GM23248 (cell line): ENCODE data around the gene CTXN3. TPM values are rescaled to one million over a fixed set of nuclear protein-coding genes. Genes with fewer than 3 reads are reported as not detected.

Experiments
- DNase-seq: peaks from one replicate; pipeline ENCODE4 v3.0.0-alpha.2; 2015
- H2AFZ ChIP-seq: fragments of 200-600 bp; sonication (generic); 2 replicates; pipeline ENCODE4 v1.6.1; 2016; ENCODE audit warnings: antibody characterized with exemption
- H3F3A ChIP-seq: fragments of 200-600 bp; sonication (generic); 2 replicates; pipeline ENCODE4 v1.6.1; 2016; ENCODE audit warnings: mild to moderate bottlenecking, antibody characterized with exemption, mixed run types; ENCODE audit not compliant: insufficient read depth
- H3K27ac ChIP-seq: fragments of 200-600 bp; sonication (generic); 2 replicates; pipeline ENCODE4 v1.5.1; 2016; ENCODE audit warnings: mild to moderate bottlenecking
- H3K27me3 ChIP-seq: fragments of 200-600 bp; sonication (generic); replicated peaks from 2 replicates; pipeline ENCODE4 v1.6.1; 2016; ENCODE audit warnings: mild to moderate bottlenecking; ENCODE audit not compliant: insufficient read depth
- H3K36me3 ChIP-seq: fragments of 200-600 bp; sonication (generic); 2 replicates; pipeline ENCODE4 v1.6.1; 2016; ENCODE audit warnings: low read depth, mild to moderate bottlenecking
- H3K4me1 ChIP-seq: fragments of 200-600 bp; sonication (generic); 2 replicates; pipeline ENCODE4 v1.6.1; 2016; ENCODE audit warnings: mild to moderate bottlenecking; ENCODE audit not compliant: insufficient read depth
- H3K4me2 ChIP-seq: fragments of 200-600 bp; sonication (generic); one replicate; pipeline ENCODE4 v1.6.1; 2016; ENCODE audit warnings: mild to moderate bottlenecking; ENCODE audit not compliant: unreplicated experiment
- H3K4me3 ChIP-seq: fragments of 200-600 bp; sonication (generic); 2 replicates; pipeline ENCODE4 v1.5.1; 2016; ENCODE audit warnings: mild to moderate bottlenecking
- H3K79me2 ChIP-seq: fragments of 200-600 bp; sonication (generic); 2 replicates; pipeline ENCODE4 v1.6.1; 2016; ENCODE audit warnings: mild to moderate bottlenecking; ENCODE audit not compliant: insufficient read depth
- H3K9ac ChIP-seq: fragments of 200-600 bp; sonication (generic); 2 replicates; pipeline ENCODE4 v1.6.1; 2016; ENCODE audit warnings: mild to moderate bottlenecking
- H3K9me2 ChIP-seq: fragments of 200-600 bp; sonication (generic); 2 replicates; pipeline ENCODE4 v1.6.1; 2016; ENCODE audit warnings: mixed run types, mild to moderate bottlenecking, moderate library complexity; ENCODE audit not compliant: insufficient read depth
- H3K9me3 ChIP-seq: fragments of 200-600 bp; sonication (generic); one replicate; pipeline ENCODE4 v1.6.1; 2017; ENCODE audit warnings: low read depth
- H4K20me1 ChIP-seq: fragments of 200-600 bp; sonication (generic); 2 replicates; pipeline ENCODE4 v1.6.0; 2016; ENCODE audit not compliant: insufficient read depth
- EZH2 ChIP-seq: fragments of 200-600 bp; sonication (generic); IDR thresholded peaks from 2 replicates; pipeline ENCODE4 v1.6.1; 2018; ENCODE audit warnings: antibody characterized with exemption, mild to moderate bottlenecking; ENCODE audit not compliant: insufficient read depth, poor library complexity, severe bottlenecking
- EZH2phosphoT487 ChIP-seq: fragments of 200-600 bp; sonication (generic); IDR thresholded peaks from 2 replicates; pipeline ENCODE4 v1.6.1; 2018; ENCODE audit warnings: antibody characterized with exemption, moderate library complexity, mild to moderate bottlenecking, low read depth; ENCODE audit not compliant: insufficient read depth
- WGBS, 2 experiments: methylation state at CpG; one replicate each; pipeline ENCODE4 v1.1.6; 2015 to 2017; ENCODE audit warnings: low lambda C conversion rate in 2 of 2, low coverage in 1 of 2; ENCODE audit errors: missing lambda C conversion rate in 2 of 2; 5-methylcytosine and 5-hydroxymethylcytosine counted together
- in situ Hi-C: fragments of 300-500 bp; cut with MboI; formaldehyde crosslinking; loops from 2 replicates; pipeline ENCODE4 v1.15.0; 2020
- polyA plus RNA-seq: library from polyadenylated mRNA; unstranded; fragments of >200 nt; fragmentation: Nextera tagmentation; extraction: Ambion mirVana; gene quantifications from 2 replicates; pipeline ENCODE4 v1.2.1, GENCODE V29; 2016
- total RNA-seq: library from RNA; depleted of rRNA; stranded (reverse); fragments of >200 nt; shearing (Covaris generic); gene quantifications from 2 replicates; pipeline ENCODE4 v1.2.3, GENCODE V29; 2014

Gene CTXN3
- total and polyA plus RNA-seq, 2 experiments from 2014 or later = not detected

DNA sequence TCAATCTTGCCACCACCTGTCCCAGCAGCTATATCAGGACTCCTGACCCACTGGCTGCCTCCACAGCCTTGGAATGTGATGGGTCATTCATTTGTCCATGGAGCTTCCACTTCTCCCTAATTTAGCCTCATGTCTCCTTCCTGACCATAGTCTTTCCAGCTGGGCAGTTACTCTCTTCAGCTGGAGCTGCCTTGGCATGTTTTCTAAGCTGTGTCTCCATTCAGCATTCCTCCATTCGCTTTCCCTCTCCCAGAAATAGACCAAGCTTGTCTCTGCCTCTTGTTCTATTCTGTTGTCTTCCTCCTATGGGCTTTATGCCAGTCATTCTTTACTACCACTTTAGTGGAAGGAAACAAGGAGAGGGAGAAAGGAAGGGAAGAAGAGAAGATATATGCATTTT is 5.3 kb upstream of the CTXN3 start:
- H2AFZ ChIP-seq = no peak overlapping the region
- no peaks in the 10 kb centered on the region for H3K79me2 ChIP-seq
- H3K9ac ChIP-seq = no peak overlapping the region
- no peaks in the 10 kb centered on the region for H3K36me3 ChIP-seq
- DNase-seq = no peak
- H3K27me3 ChIP-seq = peaks cover 16% of the 10 kb centered on the region; the same call in 1 of the 2 replicates
- no peak overlapping the region for H3K4me3 ChIP-seq
- H3K4me1 ChIP-seq = no peaks in the 10 kb centered on the region
- no peaks in the 10 kb centered on the region for H3K9me2 ChIP-seq
- in situ Hi-C loops = no loop called here
- H3K4me2 ChIP-seq = no peak overlapping the region
- H3K27ac ChIP-seq = no peak overlapping the region
- no peaks in the 10 kb centered on the region for H4K20me1 ChIP-seq
- H3K9me3 ChIP-seq = no peaks in the 10 kb centered on the region
- no peaks in the 10 kb centered on the region for H3F3A ChIP-seq
- TF ChIP-seq EZH2 = no peak
- no peak for TF ChIP-seq EZH2phosphoT487
- 31 to 33% methylated on average over 1 of the region's 1 CpG for WGBS, 2 experiments

GRCh38 chr5:127645300-127645726 is 3.6 kb upstream of the CTXN3 start:
- no peaks in the 10 kb centered on the region for H3K36me3 ChIP-seq
- no peaks in the 10 kb centered on the region for H3K79me2 ChIP-seq
- 0 out of 2 replicates have a peak, but pooled peaks cover under 1% of the 10 kb centered on the region for H3K4me1 ChIP-seq
- H3K27ac ChIP-seq = no peak overlapping the region
- H3K27me3 ChIP-seq = peaks cover 33% of the 10 kb centered on the region
- no peaks in the 10 kb centered on the region for H3K9me3 ChIP-seq
- H3F3A ChIP-seq = no peaks in the 10 kb centered on the region
- H4K20me1 ChIP-seq = no peaks in the 10 kb centered on the region
- 55 to 56% methylated on average over 2 of the region's 2 CpGs for WGBS, 2 experiments
- no peak for TF ChIP-seq EZH2
- TF ChIP-seq EZH2phosphoT487 = no peak
- no peak overlapping the region for H3K4me3 ChIP-seq
- in situ Hi-C loops = no loop called here
- no peak overlapping the region for H3K9ac ChIP-seq
- no peak overlapping the region for H3K4me2 ChIP-seq
- H2AFZ ChIP-seq = no peak overlapping the region
- DNase-seq = no peak
- no peaks in the 10 kb centered on the region for H3K9me2 ChIP-seq

- in situ Hi-C loops = no loop called here
- no peak overlapping the region for H3K27ac ChIP-seq
- TF ChIP-seq EZH2phosphoT487 (no peak), EZH2 (no peak)
- no peak overlapping the region for H2AFZ ChIP-seq
- H3K79me2 ChIP-seq = no peaks in the 10 kb centered on the region
- H3K4me2 ChIP-seq = no peak overlapping the region
- peak; percentile 36 for DNase-seq
- H3K36me3 ChIP-seq = no peaks in the 10 kb centered on the region
- H3K9me3 ChIP-seq = no peaks in the 10 kb centered on the region
- 0 out of 2 replicates have a peak, but pooled peaks cover 10% of the 10 kb centered on the region for H3K4me1 ChIP-seq
- H3K9me2 ChIP-seq = no peaks in the 10 kb centered on the region
- H3K27me3 ChIP-seq = peaks cover 34% of the 10 kb centered on the region
- H3K9ac ChIP-seq = no peak overlapping the region
- no peaks in the 10 kb centered on the region for H4K20me1 ChIP-seq
- no peak overlapping the region for H3K4me3 ChIP-seq
- H3F3A ChIP-seq = no peaks in the 10 kb centered on the region
- WGBS, 2 experiments = 50 to 52% methylated on average over 8 of the region's 8 CpGs
Measured at GRCh38 chr5:127647361-127647958, 1.4 kb upstream of the CTXN3 start.

- H3K27ac ChIP-seq = no peak overlapping the region
- peaks cover 56% of the 10 kb centered on the region for H3K27me3 ChIP-seq
- WGBS, 2 experiments = 10 to 19% methylated on average over 2 of the region's 2 CpGs
- H3K79me2 ChIP-seq = no peaks in the 10 kb centered on the region
- H3K9ac ChIP-seq = no peak overlapping the region
- no peak overlapping the region for H3K4me3 ChIP-seq
- no peak for DNase-seq
- H2AFZ ChIP-seq = no peak overlapping the region
- H3K9me3 ChIP-seq = no peaks in the 10 kb centered on the region
- 0 out of 2 replicates have a peak, but pooled peaks cover 10% of the 10 kb centered on the region for H3K4me1 ChIP-seq
- no peaks in the 10 kb centered on the region for H3K9me2 ChIP-seq
- no peaks in the 10 kb centered on the region for H4K20me1 ChIP-seq
- H3K36me3 ChIP-seq = no peaks in the 10 kb centered on the region
- in situ Hi-C loops = no loop called here
- H3F3A ChIP-seq = no peaks in the 10 kb centered on the region
- no peak overlapping the region for H3K4me2 ChIP-seq
- TF ChIP-seq EZH2 (no peak), EZH2phosphoT487 (no peak)
Measured at GRCh38 chr5:127650022-127650421, 1.1 kb downstream of the CTXN3 start.
